ENCODE results near the gene P2RY2. TPM values are rescaled to one million over a fixed set of nuclear protein-coding genes. Genes with fewer than 3 reads are reported as not detected.
A peak's percentile ranks its signal among the peaks of the same experiment; 100 is the strongest.

Gene P2RY2
- total RNA-seq, 1 experiment from 2014 or later = 22.5 TPM

- H3K27ac ChIP-seq = peak overlapping the region; percentile 82
- no TSS peak for BruUV-seq (replicated peaks)
- CTCF ChIA-PET = interaction anchor here (0.5 to 2.5 kb wide), 17 partner anchors 8 to 460 kb away, joined by 3 to 21 read pairs (median 6); partner anchors contain the start of gene P2RY6
Measured at GRCh38 chr11:73185680-73186293, 32.3 kb upstream of the P2RY2 start.

GRCh38 chr11:73186294-73186850 is 31.7 kb upstream of the P2RY2 start:
- TSS peak; percentile 79 for BruUV-seq (replicated peaks)
- Histone ChIP-seq H3F3A (ENCODE audit: insufficient read depth, low read depth) (peaks cover 43% of the 10 kb centered on the region), H3K27me3 (ENCODE audit: insufficient read depth, low read depth) (no peaks in the 10 kb centered on the region), H3K4me1 (replicated peaks; ENCODE audit: insufficient read depth) (peaks cover 61% of the 10 kb centered on the region), H3K27ac (peak overlapping the region; percentile 82), H3K9me2 (ENCODE audit: insufficient read depth) (no peaks in the 10 kb centered on the region), H2AFZ (no peak overlapping the region), H4K20me1 (ENCODE audit: insufficient read depth) (no peaks in the 10 kb centered on the region), H3K36me3 (ENCODE audit: low read depth) (no peaks in the 10 kb centered on the region), H3K4me3 (peak overlapping the region; percentile 32; the same call in 1 of the 2 replicates), H3K79me2 (ENCODE audit: low read depth) (no peaks in the 10 kb centered on the region), H3K9me3 (ENCODE audit: insufficient read depth, low read depth) (peaks cover 5% of the 10 kb centered on the region; the same call in 1 of the 2 replicates), H3K4me2 (peak overlapping the region; percentile 69)
- TF ChIP-seq EZH2 (IDR thresholded peaks at IDR 0.05; ENCODE audit: low read depth) = no peak
- TF ChIP-seq CTCF (conservative IDR thresholded peaks at IDR 0.05) = no peak
- intact Hi-C loops (cut with micrococcal nuclease; ENCODE audit: unreplicated experiment) = loop anchor here (1.0 to 2.0 kb wide), 2 partner anchors 8 to 14 kb away; no protein-coding TSS in a partner anchor
- POLR2A ChIA-PET (ENCODE audit: unreplicated experiment) = interaction anchor here (0.5 to 1.6 kb wide), 10 partner anchors 8 to 499 kb away, joined by 3 to 9 read pairs (median 4); no protein-coding TSS in a partner anchor
- DNase-seq = no peak
- CTCF ChIA-PET = interaction anchor here (0.8 to 2.5 kb wide), 14 partner anchors 8 to 286 kb away, joined by 3 to 21 read pairs (median 7); partner anchors contain the start of gene P2RY6

More at GRCh38 chr11:73185680-73186293, 32.3 kb upstream of the P2RY2 start:
- POLR2A ChIA-PET (ENCODE audit: unreplicated experiment) = interaction anchor here (0.5 to 1.6 kb wide), 9 partner anchors 8 to 499 kb away, joined by 3 to 9 read pairs (median 4); no protein-coding TSS in a partner anchor
- DNase-seq = peak; percentile 92 to 97
- Histone ChIP-seq H3K4me2 (peak overlapping the region; percentile 69), H3K36me3 (ENCODE audit: low read depth) (no peaks in the 10 kb centered on the region), H3K27me3 (ENCODE audit: insufficient read depth, low read depth) (no peaks in the 10 kb centered on the region), H3K9me2 (ENCODE audit: insufficient read depth) (no peaks in the 10 kb centered on the region), H3K9me3 (ENCODE audit: insufficient read depth, low read depth) (peaks cover 5% of the 10 kb centered on the region; the same call in 1 of the 2 replicates), H2AFZ (peak overlapping the region; percentile 44; the same call in 1 of the 2 replicates), H3F3A (ENCODE audit: insufficient read depth, low read depth) (peaks cover 41% of the 10 kb centered on the region), H4K20me1 (ENCODE audit: insufficient read depth) (no peaks in the 10 kb centered on the region), H3K79me2 (ENCODE audit: low read depth) (no peaks in the 10 kb centered on the region), H3K4me1 (replicated peaks; ENCODE audit: insufficient read depth) (peaks cover 56% of the 10 kb centered on the region), H3K4me3 (peak overlapping the region; percentile 36; the same call in 1 of the 2 replicates)
- intact Hi-C loops (cut with micrococcal nuclease; ENCODE audit: unreplicated experiment) = loop anchor here (1.0 to 2.0 kb wide), 7 partner anchors 9 to 150 kb away; partner anchors contain the start of gene P2RY2
- TF ChIP-seq CTCF (conservative IDR thresholded peaks at IDR 0.05) (no peak), EZH2 (IDR thresholded peaks at IDR 0.05; ENCODE audit: low read depth) (no peak)

GRCh38 chr11:73186886-73187285 is 31.2 kb upstream of the P2RY2 start:
- intact Hi-C loops (cut with micrococcal nuclease; ENCODE audit: unreplicated experiment) = loop anchor here (1.0 to 2.0 kb wide), 2 partner anchors 7 to 14 kb away; no protein-coding TSS in a partner anchor

More at GRCh38 chr11:73186886-73187285, 31.2 kb upstream of the P2RY2 start:
- no peaks in the 10 kb centered on the region for H3K36me3 ChIP-seq (ENCODE audit: low read depth)
- TF ChIP-seq EZH2 (IDR thresholded peaks at IDR 0.05; ENCODE audit: low read depth) (no peak), CTCF (conservative IDR thresholded peaks at IDR 0.05) (no peak)
- peak overlapping the region; percentile 82 for H3K27ac ChIP-seq
- CTCF ChIA-PET = interaction anchor here (1.1 to 2.5 kb wide), 5 partner anchors 8 to 50 kb away, joined by 3 to 21 read pairs (median 10); no protein-coding TSS in a partner anchor
- no peak overlapping the region for H3K4me3 ChIP-seq
- peaks cover 67% of the 10 kb centered on the region for H3K4me1 ChIP-seq (replicated peaks; ENCODE audit: insufficient read depth)
- no peaks in the 10 kb centered on the region for H3K9me2 ChIP-seq (ENCODE audit: insufficient read depth)
- no peaks in the 10 kb centered on the region for H3K79me2 ChIP-seq (ENCODE audit: low read depth)
- no peaks in the 10 kb centered on the region for H3K9me3 ChIP-seq (ENCODE audit: insufficient read depth, low read depth)
- POLR2A ChIA-PET (ENCODE audit: unreplicated experiment) = interaction anchor here (0.5 to 1.6 kb wide), 4 partner anchors 8 to 71 kb away, joined by 3 to 9 read pairs (median 7); no protein-coding TSS in a partner anchor
- H3K27me3 ChIP-seq (ENCODE audit: insufficient read depth, low read depth) = no peaks in the 10 kb centered on the region
- no peak overlapping the region for H2AFZ ChIP-seq
- no peak for DNase-seq
- no peaks in the 10 kb centered on the region for H4K20me1 ChIP-seq (ENCODE audit: insufficient read depth)
- no TSS peak for BruUV-seq (replicated peaks)
- H3F3A ChIP-seq (ENCODE audit: insufficient read depth, low read depth) = peaks cover 48% of the 10 kb centered on the region
- H3K4me2 ChIP-seq = peak overlapping the region; percentile 69

Data from PC-9 (cell line).